ENCODE data around the gene CARS2.
"Not testable (repeated sequence)": the region's sequence is repeated elsewhere in the genome, so short reads cannot be mapped to it uniquely, and the experiment has no call there.

Gene CARS2

DNA sequence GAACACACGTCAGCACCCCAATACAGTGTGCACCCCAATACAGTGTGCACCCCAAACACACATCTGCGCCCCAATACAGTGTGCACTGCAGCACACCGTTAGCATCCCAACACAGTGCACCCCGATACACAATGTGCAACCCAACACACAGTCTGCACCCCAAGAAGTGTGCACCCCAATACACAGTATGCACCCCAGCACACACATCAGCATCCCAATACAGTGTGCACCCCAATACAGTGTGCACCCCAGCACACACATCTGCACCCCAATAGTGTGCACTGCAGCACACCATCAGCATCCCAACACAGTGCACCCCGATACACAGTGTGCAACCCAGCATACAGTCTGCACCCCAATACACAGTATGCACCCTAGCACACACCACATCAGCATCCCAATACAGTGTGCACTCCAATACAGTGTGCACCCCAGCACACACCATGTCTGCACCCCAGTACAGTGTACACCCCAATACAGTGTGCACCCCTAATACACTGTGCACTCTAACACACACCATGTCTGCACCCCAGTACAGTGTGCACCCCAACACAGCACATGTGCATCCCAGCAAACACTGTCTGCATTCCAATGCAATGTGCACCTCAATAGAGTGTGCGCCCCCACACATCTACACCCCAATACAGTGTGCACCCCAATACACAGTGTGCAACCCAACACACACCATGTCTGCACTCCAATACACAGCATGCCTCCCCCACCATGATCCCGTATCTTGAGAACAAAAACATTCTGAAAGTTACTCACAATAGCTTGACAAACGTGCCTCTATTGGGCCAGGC, 855 bp upstream of the CARS2 start:
- in situ Hi-C loops (cut with HindIII; ENCODE audit: low sequenced_read_pairs): no loop called here

DNA sequence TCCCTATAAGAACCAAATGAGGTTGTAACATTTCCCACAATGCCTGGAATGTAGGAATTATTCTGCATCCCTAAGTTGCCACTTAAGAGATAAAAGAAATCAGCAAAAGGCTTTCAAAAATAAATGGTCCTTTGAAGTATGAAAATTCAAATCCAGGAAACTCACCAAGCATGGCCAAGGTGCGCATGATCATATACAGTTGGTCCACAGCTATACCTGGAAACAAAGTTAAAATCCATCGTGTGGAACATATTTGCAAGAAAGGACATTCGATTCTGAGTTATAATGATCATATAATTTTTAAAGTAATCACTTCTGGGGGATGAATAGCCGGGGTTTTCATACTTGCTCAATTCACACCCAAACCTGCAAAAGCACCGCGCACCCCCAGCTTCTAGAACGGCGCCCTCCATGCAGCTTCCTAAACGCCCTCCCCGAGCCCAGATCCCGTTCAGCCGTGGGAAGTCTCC, 525 bp downstream of the CARS2 start:
- in situ Hi-C loops (cut with HindIII; ENCODE audit: low sequenced_read_pairs): no loop called here

DNA sequence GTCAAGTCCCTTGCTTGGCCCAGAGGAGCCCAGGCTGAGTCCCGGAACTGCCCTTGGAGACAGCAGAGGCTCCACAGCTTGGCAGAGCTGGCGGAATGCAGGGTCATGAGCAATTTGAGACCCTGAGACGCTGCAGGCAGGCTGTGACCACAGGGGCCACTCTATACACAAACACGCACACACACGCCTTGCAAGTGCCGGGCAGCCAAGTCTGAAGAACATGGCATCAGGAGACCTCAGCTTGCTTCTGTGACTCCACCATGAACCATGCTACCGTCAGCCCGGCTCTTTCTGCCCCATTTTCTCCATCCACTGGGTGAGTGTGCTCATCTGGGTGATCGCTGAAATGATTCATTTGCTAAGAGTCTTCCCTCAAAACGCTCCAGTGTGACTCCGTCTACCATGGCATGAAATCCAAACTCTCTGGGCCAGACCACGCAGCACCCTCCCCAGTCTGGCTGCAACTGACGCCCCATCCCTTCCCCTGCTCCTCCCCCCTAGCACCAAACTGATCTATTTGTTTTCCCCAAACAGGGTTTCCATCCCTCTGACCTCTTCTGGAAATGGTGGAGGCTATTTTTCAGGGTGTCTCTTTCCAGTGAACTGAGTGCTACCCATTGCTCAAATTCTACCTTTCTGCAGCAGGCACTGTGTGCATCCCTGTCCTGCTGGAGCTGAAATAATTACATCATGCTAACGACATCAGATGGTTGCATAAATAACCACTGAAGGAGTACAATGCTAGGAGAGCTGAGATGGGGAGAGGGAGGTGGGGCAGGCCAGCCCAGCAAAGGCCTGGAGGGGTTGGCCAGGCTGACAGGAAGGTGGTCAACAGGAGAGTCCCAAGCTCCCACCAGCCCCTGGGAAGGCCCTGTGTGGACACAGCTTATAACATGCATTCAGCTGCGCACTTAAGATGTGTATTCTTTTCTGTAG, 3.1 kb downstream of the CARS2 start:
- in situ Hi-C loops (cut with HindIII; ENCODE audit: low sequenced_read_pairs): no loop called here

- in situ Hi-C loops (cut with HindIII; ENCODE audit: low sequenced_read_pairs): no loop called here
Observed at GRCh38 chr13:110702089-110702488, 3.8 kb downstream of the CARS2 start.

DNA sequence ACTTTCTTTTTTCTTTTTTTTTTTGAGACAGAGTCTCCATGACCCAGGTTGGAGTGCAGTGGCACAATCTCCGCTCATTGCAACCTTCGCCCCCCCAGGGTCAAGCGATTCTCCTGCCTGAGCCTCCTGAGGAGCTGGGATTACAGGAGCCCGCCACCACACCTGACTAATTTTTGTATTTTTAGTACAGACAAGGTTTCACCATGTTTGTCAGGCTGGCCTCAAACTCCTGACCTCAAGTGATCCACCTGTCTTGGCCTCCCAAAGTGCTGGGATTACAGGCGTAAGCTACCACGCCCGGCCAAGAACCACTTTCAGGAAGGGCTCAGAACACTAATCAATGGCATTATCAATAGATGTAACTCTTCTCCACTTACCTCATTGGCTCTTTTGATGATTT, 4.9 kb downstream of the CARS2 start:
- in situ Hi-C loops (cut with HindIII; ENCODE audit: low sequenced_read_pairs): not testable (repeated sequence)

- in situ Hi-C loops (cut with HindIII; ENCODE audit: low sequenced_read_pairs): no loop called here
Observed at GRCh38 chr13:110700641-110701040, 5.3 kb downstream of the CARS2 start.

DNA sequence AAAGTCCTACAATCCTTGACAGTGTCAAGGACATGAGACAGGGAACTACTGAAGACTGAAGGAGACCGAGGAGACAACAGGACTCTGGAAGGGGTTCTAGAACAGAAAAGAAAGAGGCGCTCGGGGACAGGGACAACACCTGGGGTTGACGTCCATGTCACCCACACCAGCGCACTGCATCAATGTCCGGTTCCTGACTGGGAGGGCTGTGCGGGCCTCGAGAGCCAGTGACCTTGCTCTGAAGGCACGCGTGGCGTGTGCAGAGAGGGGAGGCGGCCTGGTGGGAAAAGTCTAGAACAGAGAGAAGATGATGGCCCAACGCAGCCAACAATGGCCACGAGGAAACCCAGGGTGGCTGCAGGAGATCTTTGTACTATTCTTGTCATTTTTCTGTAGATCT, 5.7 kb downstream of the CARS2 start:
- in situ Hi-C loops (cut with HindIII; ENCODE audit: low sequenced_read_pairs): no loop called here

DNA sequence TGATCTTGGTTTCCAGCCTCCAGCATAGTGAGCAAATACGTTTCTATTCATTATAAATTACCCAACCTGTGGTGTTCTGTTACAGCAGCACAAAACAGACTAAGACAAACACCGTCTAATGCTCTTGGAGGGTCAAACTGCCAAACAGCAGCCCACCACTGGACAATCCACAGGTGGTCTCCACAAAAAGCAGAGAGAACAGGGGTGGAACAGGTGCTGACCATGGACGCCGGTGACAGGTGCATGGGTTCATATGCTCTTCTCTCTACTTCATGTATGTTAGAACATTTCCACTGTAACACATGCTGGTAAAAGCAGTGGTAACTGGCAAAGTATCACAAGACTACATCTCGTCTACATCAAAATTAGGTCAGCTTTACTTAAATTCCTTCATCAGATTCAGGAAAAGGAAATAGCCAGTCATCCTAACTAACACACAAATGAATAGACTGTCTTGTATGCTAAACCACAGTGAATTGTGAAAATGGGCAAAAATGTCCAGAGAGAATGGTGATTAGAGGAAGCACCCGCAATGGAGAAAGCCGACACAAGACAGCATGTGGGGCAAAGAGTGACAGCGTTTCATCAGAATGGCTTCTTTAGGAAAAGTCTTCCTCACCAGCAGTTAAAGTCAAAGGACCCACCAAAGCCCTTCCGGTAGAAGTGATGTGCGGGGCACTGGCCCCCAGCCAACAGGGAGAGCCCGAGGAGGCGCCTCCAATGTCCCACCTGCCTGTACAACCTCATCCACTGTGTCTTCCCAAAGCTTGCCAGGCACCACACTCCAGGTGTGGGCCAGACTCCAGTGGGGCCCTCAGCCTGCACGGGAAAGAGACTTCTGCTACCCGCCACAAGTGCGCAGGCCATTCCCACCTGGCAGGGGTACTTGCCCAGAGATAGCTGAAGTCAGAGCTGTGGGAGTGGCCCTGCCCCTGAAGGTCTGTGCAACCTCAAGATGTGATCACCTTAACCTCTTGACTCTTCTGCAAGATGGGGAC, 6.5 kb downstream of the CARS2 start:
- in situ Hi-C loops (cut with HindIII; ENCODE audit: low sequenced_read_pairs): no loop called here

DNA sequence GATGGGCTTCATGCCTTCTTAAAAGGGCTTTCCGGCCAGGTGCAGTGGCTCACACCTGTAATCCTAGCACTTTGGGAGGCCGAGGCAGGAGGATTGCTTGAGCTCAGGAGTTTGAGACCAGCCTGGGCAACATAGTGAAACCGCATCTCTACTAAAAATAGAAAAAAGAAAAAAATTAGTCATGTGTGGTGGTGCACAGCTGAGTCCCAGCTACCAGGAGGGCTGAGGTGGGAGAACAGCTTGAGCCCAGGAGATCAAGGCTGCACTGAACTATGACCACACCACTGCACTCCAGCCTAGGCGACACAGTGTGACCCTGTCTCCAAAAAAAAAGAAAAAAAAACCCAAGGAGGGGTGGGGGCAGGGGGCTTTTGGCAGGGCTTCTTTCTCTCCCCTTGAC, 7.2 kb downstream of the CARS2 start:
- in situ Hi-C loops (cut with HindIII; ENCODE audit: low sequenced_read_pairs): no loop called here

GRCh38 chr13:110697842-110698241, 8.1 kb downstream of the CARS2 start:
- in situ Hi-C loops (cut with HindIII; ENCODE audit: low sequenced_read_pairs): no loop called here

DNA sequence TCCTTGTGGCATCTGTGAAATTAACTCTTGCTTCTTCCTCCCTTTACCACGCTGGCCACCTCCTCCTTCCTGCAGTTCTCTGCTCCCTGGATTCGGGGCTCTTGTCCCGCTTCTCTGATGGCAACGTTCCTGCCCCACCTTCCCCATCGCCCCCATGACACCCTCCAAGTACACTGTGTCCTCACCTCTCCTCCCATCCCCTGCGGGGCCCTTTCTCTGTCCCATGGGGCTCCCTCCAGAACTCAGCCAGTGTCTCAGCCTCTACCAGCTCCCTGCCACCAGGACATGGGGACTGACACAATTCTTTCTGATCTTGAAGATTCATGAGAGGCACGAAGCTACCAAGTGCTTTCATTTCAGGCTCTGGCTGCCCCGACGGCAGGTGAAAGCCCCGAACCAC, 9.1 kb downstream of the CARS2 start:
- in situ Hi-C loops (cut with HindIII; ENCODE audit: low sequenced_read_pairs): no loop called here

- in situ Hi-C loops (cut with HindIII; ENCODE audit: low sequenced_read_pairs): not testable (repeated sequence)
Observed at GRCh38 chr13:110695774-110696173, 10.1 kb downstream of the CARS2 start.

DNA sequence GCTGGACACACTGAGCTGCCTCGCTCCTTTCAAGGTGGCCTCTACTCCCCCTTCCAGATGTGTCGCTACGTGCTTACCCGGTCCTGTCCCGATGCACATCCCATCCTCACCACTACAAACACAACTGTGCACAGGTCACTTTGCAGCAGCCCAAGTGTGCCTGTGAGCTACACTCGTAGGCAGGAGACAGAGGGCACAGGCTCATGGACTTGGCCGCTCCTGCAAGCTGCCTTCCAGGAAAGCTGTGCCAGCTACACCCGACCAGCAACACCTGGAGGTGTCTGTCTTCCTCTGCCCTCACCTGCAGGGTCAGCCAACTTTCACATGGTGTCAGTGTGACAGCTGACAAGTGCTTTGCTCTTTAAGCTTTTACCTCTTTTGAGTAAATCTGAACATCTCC, 15.4 kb downstream of the CARS2 start:
- in situ Hi-C loops (cut with HindIII; ENCODE audit: low sequenced_read_pairs): no loop called here

- in situ Hi-C loops (cut with HindIII; ENCODE audit: low sequenced_read_pairs): no loop called here
Observed at GRCh38 chr13:110689711-110690110, 16.2 kb downstream of the CARS2 start.

DNA sequence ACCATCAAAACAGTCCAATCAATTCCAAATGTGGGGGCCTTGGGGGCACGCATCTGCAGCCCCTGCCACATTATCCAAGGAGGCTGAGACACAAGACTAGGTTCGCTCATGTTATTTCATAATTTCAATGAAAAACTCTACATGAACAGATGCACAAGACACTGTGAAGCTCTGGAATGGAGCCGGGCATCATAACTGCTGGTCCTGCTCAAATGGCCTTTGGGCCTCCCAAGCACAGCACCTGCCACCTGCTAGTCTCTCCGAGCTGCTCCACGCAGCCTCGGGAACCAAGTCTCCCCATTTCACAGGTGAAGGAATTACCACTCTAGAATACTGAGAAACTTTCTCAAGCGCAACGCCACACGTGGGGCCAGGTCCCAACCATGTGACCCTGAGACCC, 16.9 kb downstream of the CARS2 start:
- in situ Hi-C loops (cut with HindIII; ENCODE audit: low sequenced_read_pairs): no loop called here

DNA sequence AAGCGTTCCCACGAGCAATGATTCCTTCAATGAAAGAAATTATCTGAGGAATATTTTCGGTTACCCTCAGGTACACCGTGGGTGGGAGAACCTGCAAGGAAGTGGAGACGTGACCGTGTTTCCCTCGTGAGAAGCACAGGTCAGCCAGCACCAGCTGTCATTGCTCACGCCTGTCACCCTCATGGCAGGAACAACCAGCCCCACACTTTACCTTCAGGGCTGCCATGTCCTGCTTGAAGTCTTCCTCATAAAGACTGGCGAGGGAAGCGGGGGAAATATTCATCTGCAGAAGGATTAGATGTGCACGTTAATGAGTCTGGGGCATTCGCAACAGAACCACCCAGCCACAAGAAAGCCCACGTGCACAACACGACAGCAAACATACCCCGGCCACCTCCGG, 18.2 kb downstream of the CARS2 start:
- in situ Hi-C loops (cut with HindIII; ENCODE audit: low sequenced_read_pairs): no loop called here

GRCh38 chr13:110685305-110686020, 20.5 kb downstream of the CARS2 start:
- in situ Hi-C loops (cut with HindIII; ENCODE audit: low sequenced_read_pairs): no loop called here

GRCh38 chr13:110684388-110685056, 21.4 kb downstream of the CARS2 start:
- in situ Hi-C loops (cut with HindIII; ENCODE audit: low sequenced_read_pairs): no loop called here

- in situ Hi-C loops (cut with HindIII; ENCODE audit: low sequenced_read_pairs): no loop called here
Observed at GRCh38 chr13:110683921-110684320, 22.0 kb downstream of the CARS2 start.

All from DLD1 (cell line).